HL-60 (cell line): Measurements from ENCODE around the gene ZSCAN2.

Source experiments
- DNase-seq, 2 experiments: peaks; one replicate each; pipeline ENCODE4 v3.0.0-alpha.2; 2010 to 2020; ENCODE audit warnings: low read depth in 1 of 2, low spot score in 1 of 2
- H3K27ac ChIP-seq: fragments of 250-450 bp; sonication (Bioruptor Pico); replicated peaks from 2 replicates; pipeline ENCODE4 v1.5.1; 2020; ENCODE audit warnings: mild to moderate bottlenecking, moderate library complexity
- H3K27me3 ChIP-seq: fragments of 250-450 bp; sonication (Bioruptor Pico); 2 replicates; pipeline ENCODE4 v1.5.1; 2021; ENCODE audit warnings: mild to moderate bottlenecking, moderate library complexity; ENCODE audit not compliant: insufficient read depth, poor library complexity, severe bottlenecking
- H3K4me3 ChIP-seq: replicated peaks from 2 replicates; pipeline ENCODE4 v1.5.1; 2011; ENCODE audit warnings: mild to moderate bottlenecking, control low read depth, low read length; ENCODE audit not compliant: insufficient read depth
- CTCF ChIP-seq: IDR thresholded peaks from one replicate; pipeline ENCODE4 v1.5.1; 2011; ENCODE audit warnings: low read length, control low read depth, inconsistent platforms; ENCODE audit not compliant: insufficient read depth
- GABPA ChIP-seq: IDR thresholded peaks from 2 replicates; pipeline ENCODE4 v1.6.1; 2012; ENCODE audit warnings: low read depth
- POLR2AphosphoS5 ChIP-seq: IDR thresholded peaks from 2 replicates; pipeline ENCODE4 v1.6.1; 2012; ENCODE audit warnings: low read depth
- REST ChIP-seq: IDR thresholded peaks from 2 replicates; pipeline ENCODE4 v1.6.1; 2012; ENCODE audit warnings: low read depth; ENCODE audit not compliant: insufficient replicate concordance
- SPI1 ChIP-seq: IDR thresholded peaks from 2 replicates; pipeline ENCODE4 v1.6.1; 2012; ENCODE audit warnings: low read depth, mild to moderate bottlenecking, borderline replicate concordance

ZSCAN2 gene

GRCh38 chr15:84605554-84605882 lies 4.7 kb downstream of the ZSCAN2 start:
- DNase-seq: no peak
- H3K27me3 ChIP-seq: no peaks in the 10 kb centered on the region
- no peak overlapping the region for H3K4me3 ChIP-seq
- no peak overlapping the region for H3K27ac ChIP-seq
- TF ChIP-seq CTCF (no peak), POLR2AphosphoS5 (no peak)

GRCh38 chr15:84606653-84607120 lies 5.9 kb downstream of the ZSCAN2 start:
- no peak overlapping the region for H3K4me3 ChIP-seq
- no peak for TF ChIP-seq CTCF
- TF ChIP-seq POLR2AphosphoS5: no peak
- no peak for TF ChIP-seq GABPA
- no peak for TF ChIP-seq SPI1
- no peak for TF ChIP-seq REST
- H3K27me3 ChIP-seq: no peaks in the 10 kb centered on the region
- H3K27ac ChIP-seq: no peak overlapping the region
- no peak for DNase-seq

GRCh38 chr15:84608707-84609284 lies 8.0 kb downstream of the ZSCAN2 start:
- Histone ChIP-seq H3K27me3 (no peaks in the 10 kb centered on the region), H3K27ac (no peak overlapping the region), H3K4me3 (no peak overlapping the region)
- DNase-seq: no peak
- no peak for TF ChIP-seq POLR2AphosphoS5
- TF ChIP-seq SPI1: no peak

DNA sequence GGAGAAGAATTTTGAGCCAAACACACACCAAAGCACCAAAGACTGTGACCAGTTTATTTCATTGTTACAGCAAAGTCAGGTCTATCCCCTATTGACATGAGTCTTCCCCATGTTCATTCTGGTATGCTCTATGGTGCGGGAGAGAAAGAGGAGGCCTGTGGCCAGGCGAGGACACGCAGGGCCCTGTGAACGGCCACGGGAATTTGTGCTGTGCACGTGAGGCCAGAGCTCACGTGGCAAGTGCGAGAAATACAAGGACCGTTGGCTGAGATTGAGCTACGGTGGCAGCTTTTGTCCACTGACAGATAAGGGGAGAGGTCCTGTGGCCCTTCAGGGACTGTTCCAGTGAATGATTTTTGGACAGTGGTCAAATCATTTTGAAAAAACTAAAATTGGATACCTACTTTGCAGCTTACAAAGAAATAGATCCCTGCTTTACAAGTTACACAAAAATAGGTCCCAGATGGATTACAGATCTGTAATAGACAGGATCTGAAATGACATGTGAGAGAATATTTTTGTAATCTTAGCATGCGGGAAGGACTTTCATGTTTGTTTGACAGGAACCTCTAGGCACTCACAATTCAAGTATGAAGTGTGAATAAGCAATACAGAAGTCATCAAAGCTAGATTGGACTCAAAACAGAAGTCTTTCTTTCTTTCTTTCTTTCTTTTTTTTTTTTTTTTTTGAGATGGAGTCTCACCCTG lies 9.2 kb downstream of the ZSCAN2 start:
- DNase-seq: no peak
- Histone ChIP-seq H3K4me3 (no peak overlapping the region), H3K27ac (no peak overlapping the region), H3K27me3 (no peaks in the 10 kb centered on the region)
- TF ChIP-seq REST (no peak), POLR2AphosphoS5 (no peak), GABPA (no peak), CTCF (no peak), SPI1 (no peak)
